Measurements from ENCODE around the gene ZIC1. TPM values are rescaled to one million over a fixed set of nuclear protein-coding genes. Genes with fewer than 3 reads are reported as not detected.

Gene ZIC1
- polyA plus RNA-seq, 1 donor (not counting 4 experiments of a cell fraction or from before 2014, with no cell fraction given) = not detected

GRCh38 chr3:147397155-147397874, 11.8 kb upstream of the ZIC1 start:
- no peak for FAIRE-seq
- Histone ChIP-seq H3K27me3 (ENCODE audit: control insufficient read depth, extremely low read depth, insufficient read depth, low read length) (peaks cover 69% of the 10 kb centered on the region), H3K9ac (ENCODE audit: control insufficient read depth, extremely low read depth, insufficient read depth, low read length) (no peak overlapping the region), H3K9me3 (ENCODE audit: control insufficient read depth, low read depth, low read length) (peaks cover 3% of the 10 kb centered on the region), H4K20me1 (ENCODE audit: control insufficient read depth, extremely low read depth, insufficient read depth, low read length) (no peaks in the 10 kb centered on the region), H3K4me2 (ENCODE audit: control insufficient read depth, extremely low read depth, insufficient read depth, low read depth, low read length) (no peak overlapping the region), H3K36me3 (ENCODE audit: control insufficient read depth in 2 of 2, extremely low read depth in 1 of 2, insufficient read depth in 2 of 2, low read length in 2 of 2) (no peaks in the 10 kb centered on the region), H3K79me2 (ENCODE audit: control insufficient read depth, insufficient read depth, low read length) (no peaks in the 10 kb centered on the region), H3K4me3 (ENCODE audit: control insufficient read depth in 2 of 3, extremely low read depth in 1 of 3, insufficient read depth in 2 of 3, low read depth in 1 of 3, low read length in 3 of 3) (no peak overlapping the region), H2AFZ (ENCODE audit: control insufficient read depth, low read length) (no peak overlapping the region), H3K4me1 (ENCODE audit: control insufficient read depth, extremely low read depth, insufficient read depth, low read length) (no peaks in the 10 kb centered on the region), H3K27ac (ENCODE audit: control insufficient read depth, insufficient read depth, low read length) (no peak overlapping the region), H3K9me1 (ENCODE audit: control insufficient read depth, extremely low read depth, insufficient read depth, low read length) (no peaks in the 10 kb centered on the region)
- TF ChIP-seq, protein P1, sequence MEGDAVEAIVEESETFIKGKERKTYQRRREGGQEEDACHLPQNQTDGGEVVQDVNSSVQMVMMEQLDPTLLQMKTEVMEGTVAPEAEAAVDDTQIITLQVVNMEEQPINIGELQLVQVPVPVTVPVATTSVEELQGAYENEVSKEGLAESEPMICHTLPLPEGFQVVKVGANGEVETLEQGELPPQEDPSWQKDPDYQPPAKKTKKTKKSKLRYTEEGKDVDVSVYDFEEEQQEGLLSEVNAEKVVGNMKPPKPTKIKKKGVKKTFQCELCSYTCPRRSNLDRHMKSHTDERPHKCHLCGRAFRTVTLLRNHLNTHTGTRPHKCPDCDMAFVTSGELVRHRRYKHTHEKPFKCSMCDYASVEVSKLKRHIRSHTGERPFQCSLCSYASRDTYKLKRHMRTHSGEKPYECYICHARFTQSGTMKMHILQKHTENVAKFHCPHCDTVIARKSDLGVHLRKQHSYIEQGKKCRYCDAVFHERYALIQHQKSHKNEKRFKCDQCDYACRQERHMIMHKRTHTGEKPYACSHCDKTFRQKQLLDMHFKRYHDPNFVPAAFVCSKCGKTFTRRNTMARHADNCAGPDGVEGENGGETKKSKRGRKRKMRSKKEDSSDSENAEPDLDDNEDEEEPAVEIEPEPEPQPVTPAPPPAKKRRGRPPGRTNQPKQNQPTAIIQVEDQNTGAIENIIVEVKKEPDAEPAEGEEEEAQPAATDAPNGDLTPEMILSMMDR (optimal IDR thresholded peaks at IDR 0.05 in 1 of 3, IDR thresholded peaks at IDR 0.05 in 1 of 3, conservative IDR thresholded peaks at IDR 0.05 in 1 of 3; ENCODE audit: extremely low read depth in 1 of 3, insufficient read depth in 2 of 3, low read length in 3 of 3) = no peak
- no peak for TF ChIP-seq EZH2 (IDR thresholded peaks at IDR 0.05; ENCODE audit: low read length)
- dilution Hi-C loops (cut with MboI; ENCODE audit: extremely low pct_ligation_motif_present, low sequenced_read_pairs) = no loop called here
- DNase-seq (ENCODE audit: low read depth, low spot score) = no peak

- peaks cover 61% of the 10 kb centered on the region for H3K27me3 ChIP-seq (ENCODE audit: control insufficient read depth, extremely low read depth, insufficient read depth, low read length)
These were observed 11.0 kb upstream of the ZIC1 start for GRCh38 chr3:147397875-147398812.

More at GRCh38 chr3:147397875-147398812, 11.0 kb upstream of the ZIC1 start:
- dilution Hi-C loops (cut with MboI; ENCODE audit: extremely low pct_ligation_motif_present, low sequenced_read_pairs) = no loop called here
- FAIRE-seq (no peak), DNase-seq (ENCODE audit: low read depth, low spot score) (no peak)
- Histone ChIP-seq H3K36me3 (ENCODE audit: control insufficient read depth in 2 of 2, extremely low read depth in 1 of 2, insufficient read depth in 2 of 2, low read length in 2 of 2) (no peaks in the 10 kb centered on the region), H3K9ac (ENCODE audit: control insufficient read depth, extremely low read depth, insufficient read depth, low read length) (no peak overlapping the region), H2AFZ (ENCODE audit: control insufficient read depth, low read length) (no peak overlapping the region), H3K79me2 (ENCODE audit: control insufficient read depth, insufficient read depth, low read length) (no peaks in the 10 kb centered on the region), H3K9me1 (ENCODE audit: control insufficient read depth, extremely low read depth, insufficient read depth, low read length) (no peaks in the 10 kb centered on the region), H3K4me3 (ENCODE audit: control insufficient read depth in 2 of 3, extremely low read depth in 1 of 3, insufficient read depth in 2 of 3, low read depth in 1 of 3, low read length in 3 of 3) (no peak overlapping the region), H4K20me1 (ENCODE audit: control insufficient read depth, extremely low read depth, insufficient read depth, low read length) (no peaks in the 10 kb centered on the region), H3K27ac (ENCODE audit: control insufficient read depth, insufficient read depth, low read length) (no peak overlapping the region), H3K4me1 (ENCODE audit: control insufficient read depth, extremely low read depth, insufficient read depth, low read length) (no peaks in the 10 kb centered on the region), H3K9me3 (ENCODE audit: control insufficient read depth, low read depth, low read length) (peaks cover 3% of the 10 kb centered on the region), H3K4me2 (ENCODE audit: control insufficient read depth, extremely low read depth, insufficient read depth, low read depth, low read length) (no peak overlapping the region)
- TF ChIP-seq, protein P1 (optimal IDR thresholded peaks at IDR 0.05 in 1 of 3, IDR thresholded peaks at IDR 0.05 in 1 of 3, conservative IDR thresholded peaks at IDR 0.05 in 1 of 3; ENCODE audit: extremely low read depth in 1 of 3, insufficient read depth in 2 of 3, low read length in 3 of 3) = no peak
- peak; percentile 35 for TF ChIP-seq EZH2 (IDR thresholded peaks at IDR 0.05; ENCODE audit: low read length)

Measured in keratinocyte (primary cell).